Measurements from ENCODE around the gene FRMD6. TPM values are rescaled to one million over a fixed set of nuclear protein-coding genes. Genes with fewer than 3 reads are reported as not detected.
"Not testable (repeated sequence)": the region's sequence is repeated elsewhere in the genome, so short reads cannot be mapped to it uniquely, and the experiment has no call there.

The FRMD6 gene
- total RNA-seq, 1 donor from 2014 or later: 228 TPM

- H3K4me3 ChIP-seq (ENCODE audit: low read depth, low read length): no peak overlapping the region
- no peak for DNase-seq (ENCODE audit: low read depth)
- no peaks in the 10 kb centered on the region for H3K27me3 ChIP-seq (ENCODE audit: control insufficient read depth, insufficient read depth, low read length)
- TF ChIP-seq, protein P1, sequence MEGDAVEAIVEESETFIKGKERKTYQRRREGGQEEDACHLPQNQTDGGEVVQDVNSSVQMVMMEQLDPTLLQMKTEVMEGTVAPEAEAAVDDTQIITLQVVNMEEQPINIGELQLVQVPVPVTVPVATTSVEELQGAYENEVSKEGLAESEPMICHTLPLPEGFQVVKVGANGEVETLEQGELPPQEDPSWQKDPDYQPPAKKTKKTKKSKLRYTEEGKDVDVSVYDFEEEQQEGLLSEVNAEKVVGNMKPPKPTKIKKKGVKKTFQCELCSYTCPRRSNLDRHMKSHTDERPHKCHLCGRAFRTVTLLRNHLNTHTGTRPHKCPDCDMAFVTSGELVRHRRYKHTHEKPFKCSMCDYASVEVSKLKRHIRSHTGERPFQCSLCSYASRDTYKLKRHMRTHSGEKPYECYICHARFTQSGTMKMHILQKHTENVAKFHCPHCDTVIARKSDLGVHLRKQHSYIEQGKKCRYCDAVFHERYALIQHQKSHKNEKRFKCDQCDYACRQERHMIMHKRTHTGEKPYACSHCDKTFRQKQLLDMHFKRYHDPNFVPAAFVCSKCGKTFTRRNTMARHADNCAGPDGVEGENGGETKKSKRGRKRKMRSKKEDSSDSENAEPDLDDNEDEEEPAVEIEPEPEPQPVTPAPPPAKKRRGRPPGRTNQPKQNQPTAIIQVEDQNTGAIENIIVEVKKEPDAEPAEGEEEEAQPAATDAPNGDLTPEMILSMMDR (IDR thresholded peaks at IDR 0.05; ENCODE audit: insufficient read depth, low read length, poor library complexity, severe bottlenecking): no peak
- H3K36me3 ChIP-seq (ENCODE audit: control insufficient read depth, insufficient read depth, low read length): no peaks in the 10 kb centered on the region
Measured at GRCh38 chr14:51624955-51625569, 26.6 kb upstream of the FRMD6 start.

- Histone ChIP-seq H3K27me3 (ENCODE audit: control insufficient read depth, insufficient read depth, low read length) (no peaks in the 10 kb centered on the region), H3K36me3 (ENCODE audit: control insufficient read depth, insufficient read depth, low read length) (no peaks in the 10 kb centered on the region), H3K4me3 (ENCODE audit: low read depth, low read length) (no peak overlapping the region)
- DNase-seq (ENCODE audit: low read depth): no peak
- TF ChIP-seq, protein P1 (IDR thresholded peaks at IDR 0.05; ENCODE audit: insufficient read depth, low read length, poor library complexity, severe bottlenecking): no peak
Measured at GRCh38 chr14:51626185-51626584, 25.5 kb upstream of the FRMD6 start.

- H3K4me3 ChIP-seq (ENCODE audit: low read depth, low read length): no peak overlapping the region
- H3K36me3 ChIP-seq (ENCODE audit: control insufficient read depth, insufficient read depth, low read length): no peaks in the 10 kb centered on the region
- H3K27me3 ChIP-seq (ENCODE audit: control insufficient read depth, insufficient read depth, low read length): no peaks in the 10 kb centered on the region
- TF ChIP-seq, protein P1 (IDR thresholded peaks at IDR 0.05; ENCODE audit: insufficient read depth, low read length, poor library complexity, severe bottlenecking): no peak
- DNase-seq (ENCODE audit: low read depth): no peak
Measured at GRCh38 chr14:51626788-51627187, 24.9 kb upstream of the FRMD6 start.

DNA sequence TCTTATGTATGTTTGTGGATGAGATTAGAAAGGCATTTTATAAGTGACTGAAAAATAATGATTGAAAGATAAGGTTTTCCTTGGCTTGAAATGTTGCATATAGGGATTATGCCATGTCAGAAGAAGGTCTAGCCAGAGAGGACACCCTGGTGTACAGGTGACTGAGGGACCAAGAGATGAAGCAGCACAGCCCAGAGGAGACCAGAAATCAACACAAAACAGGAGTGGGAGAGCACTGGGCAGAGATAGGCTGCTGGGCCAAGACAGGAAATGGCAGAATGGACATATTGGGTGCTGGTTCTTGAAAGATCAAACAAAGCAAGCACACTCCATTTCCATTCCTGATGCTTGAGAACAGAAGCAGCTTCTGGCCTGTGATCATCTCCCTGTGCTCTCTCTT is 24.4 kb upstream of the FRMD6 start:
- no peak overlapping the region for H3K4me3 ChIP-seq (ENCODE audit: low read depth, low read length)
- no peak for DNase-seq (ENCODE audit: low read depth)
- H3K36me3 ChIP-seq (ENCODE audit: control insufficient read depth, insufficient read depth, low read length): no peaks in the 10 kb centered on the region
- TF ChIP-seq, protein P1 (IDR thresholded peaks at IDR 0.05; ENCODE audit: insufficient read depth, low read length, poor library complexity, severe bottlenecking): no peak
- no peaks in the 10 kb centered on the region for H3K27me3 ChIP-seq (ENCODE audit: control insufficient read depth, insufficient read depth, low read length)

DNA sequence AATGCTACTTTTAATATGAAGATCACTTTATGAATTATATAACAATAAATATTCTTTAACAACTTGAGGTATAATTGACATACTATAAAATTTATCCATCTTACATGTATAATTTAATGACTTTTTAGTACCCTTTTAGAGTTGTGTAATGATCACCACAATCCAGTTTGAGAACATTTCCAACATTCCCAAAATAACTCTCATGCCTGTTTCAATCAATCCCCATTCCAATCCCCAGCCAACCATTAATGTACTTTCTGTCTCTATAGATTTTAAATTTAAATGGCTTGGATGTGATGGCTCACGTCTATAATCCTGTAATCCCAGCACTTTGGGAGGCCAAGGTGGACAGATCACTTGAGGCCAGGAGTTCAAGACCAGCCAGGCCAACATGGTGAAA is 23.5 kb upstream of the FRMD6 start:
- TF ChIP-seq, protein P1 (IDR thresholded peaks at IDR 0.05; ENCODE audit: insufficient read depth, low read length, poor library complexity, severe bottlenecking): no peak
- Histone ChIP-seq H3K27me3 (ENCODE audit: control insufficient read depth, insufficient read depth, low read length) (no peaks in the 10 kb centered on the region), H3K4me3 (ENCODE audit: low read depth, low read length) (no peak overlapping the region), H3K36me3 (ENCODE audit: control insufficient read depth, insufficient read depth, low read length) (no peaks in the 10 kb centered on the region)
- DNase-seq (ENCODE audit: low read depth): no peak

DNA sequence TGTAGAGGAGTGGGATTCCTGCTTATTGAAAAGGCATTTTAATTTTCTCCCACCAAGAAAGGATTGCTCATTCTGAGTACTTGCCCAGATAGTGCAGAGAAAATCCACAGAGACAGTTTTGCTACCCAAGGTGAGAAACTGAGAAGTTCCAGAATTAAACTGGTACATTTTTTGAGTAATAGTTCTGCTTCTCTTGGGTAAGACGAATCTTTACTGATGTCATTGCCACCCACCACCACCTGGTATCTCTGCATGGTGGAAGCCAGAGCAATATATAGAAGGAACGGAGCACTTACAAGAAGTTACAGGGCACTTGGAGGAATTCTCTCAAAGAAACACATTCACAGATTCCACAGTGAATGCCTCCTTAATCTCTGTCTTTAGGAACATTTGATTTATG is 20.7 kb upstream of the FRMD6 start:
- no peaks in the 10 kb centered on the region for H3K27me3 ChIP-seq (ENCODE audit: control insufficient read depth, insufficient read depth, low read length)
- H3K36me3 ChIP-seq (ENCODE audit: control insufficient read depth, insufficient read depth, low read length): no peaks in the 10 kb centered on the region
- no peak for DNase-seq (ENCODE audit: low read depth)
- no peak overlapping the region for H3K4me3 ChIP-seq (ENCODE audit: low read depth, low read length)
- TF ChIP-seq, protein P1 (IDR thresholded peaks at IDR 0.05; ENCODE audit: insufficient read depth, low read length, poor library complexity, severe bottlenecking): no peak

DNA sequence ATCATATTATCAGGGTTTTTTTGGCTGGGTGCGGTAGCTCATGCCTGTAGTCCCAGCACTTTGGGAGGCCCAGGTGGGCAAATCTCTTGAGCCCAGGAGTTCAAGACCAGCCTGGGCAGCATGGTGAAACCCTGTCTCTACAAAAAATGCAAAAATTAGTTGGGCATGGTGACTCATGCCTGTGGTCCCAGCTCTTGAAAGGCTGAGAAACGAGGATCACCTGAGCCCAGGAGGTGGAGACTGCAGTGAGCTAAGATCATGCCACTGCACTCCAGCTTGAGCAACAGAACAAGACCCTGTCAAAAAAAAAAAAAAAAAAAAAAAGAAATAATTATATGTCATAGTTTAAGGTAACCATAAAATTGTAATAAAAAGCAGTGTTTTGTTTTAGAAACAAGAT is 18.4 kb upstream of the FRMD6 start:
- DNase-seq (ENCODE audit: low read depth); H3K4me3 ChIP-seq (ENCODE audit: low read depth, low read length); H3K36me3 ChIP-seq (ENCODE audit: control insufficient read depth, insufficient read depth, low read length); H3K27me3 ChIP-seq (ENCODE audit: control insufficient read depth, insufficient read depth, low read length): not testable (repeated sequence)
